Activated T-cell treated with anti-CD3 and anti-CD28 coated beads for 48 hours (primary cell): ENCODE results near the gene COL20A1.
A peak's percentile ranks its signal among the peaks of the same experiment; 100 is the strongest.

Experiments used
- DNase-seq: peaks from one replicate; pipeline ENCODE4 v3.0.0-alpha.2; 2020; ENCODE audit warnings: low read depth

Gene COL20A1

DNA sequence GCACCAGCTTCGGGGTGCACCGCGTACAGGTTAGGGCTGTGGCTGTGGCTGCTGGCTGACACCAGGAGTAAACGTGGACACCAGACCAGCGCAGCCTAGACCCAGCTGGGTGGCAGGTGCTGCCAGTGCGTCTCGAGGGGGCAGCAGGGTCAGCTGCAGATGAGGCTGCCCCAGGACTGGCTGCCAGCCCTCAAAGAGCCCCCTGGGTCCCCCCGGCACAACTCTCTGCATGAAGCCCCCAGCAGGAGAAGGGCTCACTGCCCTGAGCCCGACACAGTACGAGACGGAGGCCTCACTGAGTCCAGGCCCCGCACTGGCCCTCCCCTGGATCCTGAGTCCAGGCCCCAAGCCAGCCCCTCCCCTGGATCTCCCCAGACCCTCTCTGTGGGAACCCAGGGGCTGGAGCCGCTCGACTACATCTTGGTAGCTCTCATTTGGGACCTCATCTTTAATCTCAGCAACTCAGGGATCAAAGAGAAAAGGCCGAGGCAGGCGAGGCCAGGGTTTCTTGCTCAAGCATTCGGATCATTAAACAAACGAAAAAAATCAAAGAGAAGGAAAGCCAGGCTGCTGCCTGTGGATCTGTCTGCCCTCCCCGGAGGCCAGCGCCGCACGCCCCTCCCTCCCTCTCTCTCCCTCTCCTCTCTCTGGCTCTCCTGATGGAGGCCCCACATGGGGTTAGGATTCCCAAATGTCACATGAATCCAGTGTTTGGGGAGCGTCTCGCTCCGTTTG lies 31.8 kb upstream of the COL20A1 start:
- no peak for DNase-seq

DNA sequence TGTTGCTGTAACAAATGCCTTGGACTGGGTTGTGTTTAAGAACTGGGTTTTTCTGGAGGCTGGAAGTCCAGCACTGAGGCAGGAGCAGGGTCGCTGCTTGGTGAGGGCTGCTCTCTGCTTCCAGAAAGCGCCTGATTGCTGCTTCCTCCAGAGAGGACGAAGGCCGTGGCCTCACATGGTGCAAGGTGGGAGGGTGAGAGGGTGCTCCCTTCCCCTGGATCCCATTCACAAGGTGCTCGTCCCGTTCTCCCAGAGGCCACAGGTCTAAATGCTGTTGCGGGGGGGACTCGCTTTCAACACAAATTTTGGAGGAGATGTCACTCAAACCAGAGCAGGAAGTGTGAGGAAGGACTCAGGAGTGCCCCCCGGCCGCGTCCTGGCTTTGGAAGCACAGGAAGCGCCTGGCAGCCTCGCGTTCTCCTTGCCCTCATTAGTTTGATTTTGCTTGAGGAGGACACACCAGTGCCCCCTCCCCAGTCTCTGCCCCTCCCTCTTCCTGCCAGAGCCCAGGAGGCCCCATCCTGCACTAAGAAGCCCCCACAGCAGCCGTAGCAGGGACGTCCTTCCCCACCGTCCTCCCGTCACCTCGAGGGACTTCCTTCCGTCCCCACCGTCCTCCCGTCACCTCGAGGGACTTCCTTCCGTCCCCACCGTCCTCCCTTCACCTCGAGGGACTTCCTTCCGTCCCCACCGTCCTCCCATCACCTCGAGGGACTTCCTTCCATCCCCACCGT lies 31.0 kb upstream of the COL20A1 start:
- no peak for DNase-seq

DNA sequence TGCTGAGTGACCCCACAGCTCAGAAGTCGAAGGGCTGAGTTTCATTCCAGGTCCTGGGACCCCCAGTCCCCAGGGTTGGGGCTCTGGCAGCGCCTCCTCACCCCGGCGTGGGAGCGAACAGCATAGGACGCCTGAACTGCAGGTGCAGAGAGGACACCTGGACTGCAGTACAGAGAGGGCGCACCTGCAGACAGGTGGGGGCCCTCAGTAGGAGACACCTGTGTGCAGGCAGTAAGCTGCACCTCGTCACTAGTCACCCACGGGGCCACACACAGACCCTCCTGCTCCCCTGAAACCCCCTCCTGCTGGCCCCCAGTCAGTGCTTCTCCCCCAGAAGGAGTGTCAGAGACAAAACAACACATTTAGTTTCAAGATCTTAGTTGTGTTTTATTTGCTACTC lies 30.1 kb upstream of the COL20A1 start:
- DNase-seq, result no peak

DNA sequence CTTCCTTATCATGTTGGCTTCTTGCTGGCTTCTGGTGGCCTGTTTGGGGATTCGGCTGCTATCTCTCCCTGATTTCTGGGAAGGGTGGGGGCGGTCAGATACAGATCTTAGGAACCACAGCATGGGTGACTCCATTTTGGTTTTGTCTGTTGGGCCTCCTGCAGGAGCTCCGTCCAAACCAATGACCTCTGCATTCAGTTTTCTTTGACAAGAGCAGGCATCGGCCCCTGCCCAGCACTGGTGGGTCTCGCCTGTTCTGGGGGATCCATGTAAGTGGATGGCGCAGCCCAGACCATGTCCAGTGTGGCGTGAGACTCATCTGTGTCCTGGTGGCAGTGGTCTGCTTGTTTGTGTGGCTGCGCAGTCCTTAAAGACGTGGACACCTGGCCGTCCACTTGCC lies 29.0 kb upstream of the COL20A1 start:
- no peak for DNase-seq

DNA sequence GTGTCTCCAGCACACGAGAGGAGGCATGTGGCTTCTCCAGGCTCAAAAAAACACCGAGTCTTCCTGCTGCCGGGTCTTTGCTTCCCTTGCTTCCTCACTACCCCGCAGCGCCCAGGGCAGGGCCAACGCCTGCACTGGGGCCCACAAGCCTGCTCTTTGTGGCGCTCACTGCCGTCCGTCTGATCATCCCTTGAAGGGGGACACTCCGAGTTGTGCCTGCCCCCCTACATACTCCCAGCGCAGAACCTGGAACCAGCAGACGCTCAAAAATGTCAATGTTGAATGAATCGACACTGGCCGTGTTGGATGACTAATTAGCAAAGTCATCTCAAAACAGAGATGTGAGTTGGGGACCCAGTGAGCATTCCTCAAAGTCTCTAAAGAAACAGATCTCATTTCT lies 28.5 kb upstream of the COL20A1 start:
- DNase-seq, result no peak

DNA sequence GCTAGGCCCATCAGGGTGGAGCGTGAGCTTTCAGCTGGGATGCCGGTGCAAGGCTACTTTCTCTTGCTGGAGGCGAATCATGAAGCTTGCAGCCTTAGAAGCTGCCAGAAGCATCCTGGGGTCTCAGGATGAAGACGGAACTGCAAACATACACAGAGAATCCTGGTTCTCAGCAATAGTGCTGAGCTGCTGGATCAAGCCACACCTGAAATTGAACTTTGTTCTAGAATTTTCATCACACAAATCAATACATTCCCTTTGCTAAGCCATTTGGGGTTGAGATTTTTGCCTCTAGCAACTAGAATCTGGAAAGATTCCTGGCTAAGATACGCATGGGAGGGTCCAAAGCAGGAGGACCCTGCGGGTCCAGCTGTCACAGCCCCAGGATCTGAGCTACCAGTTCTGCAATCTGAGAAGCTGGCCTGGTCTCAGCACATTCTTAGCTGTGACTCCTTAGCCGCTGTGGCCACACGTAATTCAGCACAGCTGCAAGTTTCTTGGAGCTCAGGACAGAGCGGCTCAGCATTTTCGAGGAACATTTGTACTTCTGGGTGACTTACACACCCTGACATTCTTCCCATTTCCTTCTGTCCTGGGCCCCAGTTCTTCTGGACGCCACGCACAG lies 27.0 kb upstream of the COL20A1 start:
- DNase-seq, result no peak

DNA sequence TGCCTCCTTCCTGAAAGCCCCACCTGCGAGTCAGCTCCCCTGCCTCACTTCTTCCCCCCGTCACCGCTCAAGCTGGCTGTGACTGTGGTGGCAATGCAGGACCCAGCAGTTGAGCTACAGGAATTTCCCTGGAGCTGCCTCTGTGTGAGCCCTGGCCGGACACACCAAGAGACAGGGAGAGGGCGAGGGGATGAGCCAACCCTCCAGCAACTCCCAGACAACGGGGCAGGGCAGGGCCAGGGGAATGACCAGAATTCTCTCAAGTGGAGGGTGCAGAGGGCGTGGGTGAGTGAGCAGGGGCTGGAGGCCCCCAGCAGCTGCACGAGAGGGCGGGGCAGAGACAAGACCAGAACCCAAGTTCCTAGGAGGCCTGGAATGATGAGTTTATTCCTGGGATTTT lies 25.3 kb upstream of the COL20A1 start:
- DNase-seq, result no peak

DNA sequence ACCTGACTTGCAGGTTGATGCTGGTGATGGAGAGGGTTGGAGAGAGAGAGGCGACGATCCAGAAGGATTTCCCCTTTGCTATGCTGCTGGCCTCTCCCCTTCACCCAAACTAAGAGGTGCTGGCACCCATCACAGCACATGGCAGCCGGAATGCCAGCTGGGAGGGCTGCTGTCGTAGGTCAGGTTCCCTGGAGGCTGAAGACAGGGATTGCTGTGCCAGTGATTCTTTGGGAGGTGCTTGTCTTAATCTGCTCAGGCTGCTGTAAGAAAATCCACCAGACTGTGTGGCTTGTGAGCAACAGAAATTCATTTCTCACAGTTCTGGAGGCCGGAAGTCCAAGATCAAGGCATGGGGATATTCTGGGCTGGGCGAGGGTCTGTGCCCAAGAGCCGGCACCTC lies 24.7 kb upstream of the COL20A1 start:
- no peak for DNase-seq

DNA sequence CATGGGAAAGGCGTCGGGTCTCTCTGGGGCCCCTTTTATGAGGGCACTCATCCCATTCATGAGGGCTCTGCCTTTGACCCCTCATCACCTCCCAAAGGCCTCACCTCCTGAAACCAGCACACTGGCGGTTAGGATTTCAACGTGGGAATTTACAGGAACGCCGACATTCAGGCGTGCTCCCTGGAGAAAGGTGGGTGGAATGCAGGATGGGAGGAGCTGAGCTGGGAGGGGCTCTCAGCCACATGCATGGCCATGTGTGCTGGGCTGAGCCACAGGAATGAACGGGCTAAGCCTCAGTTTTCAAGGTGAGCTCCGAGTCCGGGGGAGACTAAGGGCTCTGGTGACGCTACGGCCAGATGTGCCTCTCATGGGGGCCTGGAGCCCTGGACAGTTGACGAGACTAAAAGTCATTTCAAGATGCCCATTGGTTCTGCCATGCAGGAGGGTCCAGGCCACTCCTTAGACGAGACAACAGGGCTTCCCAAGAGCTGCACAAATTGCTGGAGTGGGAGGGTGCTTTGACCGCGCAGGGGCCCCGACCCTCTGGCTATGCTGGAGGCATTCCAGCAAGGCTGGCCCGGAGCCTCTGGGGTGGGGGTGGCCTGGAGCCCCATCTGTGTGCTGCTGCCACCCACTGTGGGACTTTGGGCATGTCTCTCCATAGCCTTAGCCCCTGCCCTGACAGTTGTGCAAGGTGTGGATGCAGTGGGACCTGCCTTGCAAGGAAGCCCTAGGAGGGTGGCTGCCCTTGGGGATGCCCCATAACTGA lies 24.1 kb upstream of the COL20A1 start:
- DNase-seq, result no peak

DNA sequence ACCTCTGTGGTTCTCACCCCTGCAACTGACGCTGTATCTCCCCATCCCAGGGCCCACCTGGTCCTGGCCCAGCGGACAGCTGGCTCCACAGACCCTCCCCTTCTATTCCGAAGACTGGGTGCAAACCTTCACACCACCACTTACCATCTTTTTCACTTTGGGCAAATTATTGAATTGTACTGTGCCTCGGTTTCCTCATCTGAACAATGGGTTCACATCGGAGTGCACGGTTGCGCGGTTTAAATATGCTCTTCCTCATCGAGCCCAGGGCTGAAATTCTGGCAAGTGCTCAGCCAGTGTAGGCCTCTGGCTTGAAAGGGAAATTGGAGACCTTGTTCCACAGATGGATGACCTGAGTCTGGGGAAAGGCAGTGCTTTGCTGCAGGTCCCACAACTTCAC lies 23.3 kb upstream of the COL20A1 start:
- DNase-seq, result no peak

DNA sequence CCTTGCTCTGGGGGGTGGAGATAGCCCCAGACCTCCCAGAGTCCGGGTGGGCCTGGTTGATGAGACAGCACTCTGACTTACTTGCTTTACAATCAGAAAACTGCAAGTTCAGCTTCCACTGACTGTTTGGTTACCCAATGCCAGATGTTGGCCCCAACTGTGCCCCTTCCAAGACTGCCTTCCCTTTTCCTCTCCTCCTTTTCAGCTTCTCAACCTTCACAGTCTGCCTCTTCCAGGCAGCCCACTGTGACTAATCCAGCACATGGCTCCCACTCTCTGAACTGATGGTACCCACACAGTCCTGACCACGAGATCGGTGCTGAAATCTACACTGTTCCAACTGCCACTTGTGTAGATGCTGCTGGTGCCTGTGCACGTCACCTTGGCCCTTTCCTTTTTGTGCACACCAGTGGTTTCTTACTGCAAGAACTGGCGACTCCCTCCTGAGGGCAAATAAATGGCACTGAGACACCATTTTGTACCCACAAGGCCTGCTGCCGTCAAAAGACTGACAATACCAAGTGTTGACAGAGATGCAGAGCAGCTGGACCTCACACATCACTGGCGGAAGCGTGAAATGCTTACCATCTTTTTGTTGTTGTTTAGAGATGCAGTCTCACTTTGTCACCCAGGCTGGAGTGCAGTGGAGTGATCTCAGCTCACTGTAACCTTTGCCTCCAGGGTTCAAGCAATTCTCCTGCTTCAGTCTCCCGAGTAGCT lies 22.2 kb upstream of the COL20A1 start:
- DNase-seq, result no peak

DNA sequence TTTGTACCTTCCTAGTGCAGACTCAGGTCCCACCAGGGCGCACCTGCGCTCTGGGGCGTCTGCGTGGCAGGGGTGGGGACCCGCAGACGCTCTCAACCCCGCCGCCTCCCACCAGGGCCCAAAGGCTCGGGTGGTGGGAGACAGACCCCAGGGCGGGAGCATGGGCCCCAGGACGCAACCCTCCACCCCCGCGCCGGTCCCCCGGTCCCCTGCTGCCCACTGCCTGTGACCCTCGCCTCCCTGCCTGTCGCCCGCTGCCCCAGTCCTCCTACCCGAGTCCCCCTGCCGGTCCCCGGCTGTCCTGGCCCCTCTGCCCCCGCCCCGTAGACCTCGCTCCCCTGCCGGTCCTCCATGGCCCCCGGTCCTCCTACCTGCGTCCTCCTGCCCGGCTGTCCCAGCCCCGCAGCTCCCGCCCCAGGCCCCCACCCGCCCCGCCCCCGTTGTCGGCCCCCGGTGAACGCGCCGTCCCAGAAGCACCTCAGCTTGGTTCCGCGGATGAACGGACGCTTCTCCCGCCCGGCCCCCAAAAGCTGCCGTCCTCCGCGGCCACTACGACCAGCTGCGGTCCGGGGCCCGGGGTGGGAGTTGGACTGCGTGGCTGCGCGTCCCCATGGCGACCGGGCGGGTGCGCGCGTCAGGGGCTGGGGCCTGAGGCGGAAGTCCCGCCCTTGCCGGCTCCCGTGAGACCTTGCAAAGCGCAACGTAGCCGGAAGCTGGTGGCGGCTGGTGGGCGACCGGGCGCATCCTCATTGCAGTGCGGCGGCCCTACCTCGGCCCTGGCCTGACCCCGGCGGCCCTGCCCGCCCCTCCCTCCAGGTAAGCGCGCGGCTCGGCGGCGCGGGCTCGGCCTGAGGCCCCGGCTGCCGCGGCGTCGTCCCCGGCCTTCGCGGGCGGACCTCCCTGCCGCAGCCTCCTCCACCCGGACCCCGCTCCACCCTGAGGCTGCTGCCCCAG lies 20.6 kb upstream of the COL20A1 start, which contains the start of gene ARFGAP1:
TSS of gene ARFGAP1 (plus strand) at position 709 of the 954 bp plus-strand sequence. CDS start 2,768 bp downstream, outside the sequence.
- peak; percentile 88 for DNase-seq

DNA sequence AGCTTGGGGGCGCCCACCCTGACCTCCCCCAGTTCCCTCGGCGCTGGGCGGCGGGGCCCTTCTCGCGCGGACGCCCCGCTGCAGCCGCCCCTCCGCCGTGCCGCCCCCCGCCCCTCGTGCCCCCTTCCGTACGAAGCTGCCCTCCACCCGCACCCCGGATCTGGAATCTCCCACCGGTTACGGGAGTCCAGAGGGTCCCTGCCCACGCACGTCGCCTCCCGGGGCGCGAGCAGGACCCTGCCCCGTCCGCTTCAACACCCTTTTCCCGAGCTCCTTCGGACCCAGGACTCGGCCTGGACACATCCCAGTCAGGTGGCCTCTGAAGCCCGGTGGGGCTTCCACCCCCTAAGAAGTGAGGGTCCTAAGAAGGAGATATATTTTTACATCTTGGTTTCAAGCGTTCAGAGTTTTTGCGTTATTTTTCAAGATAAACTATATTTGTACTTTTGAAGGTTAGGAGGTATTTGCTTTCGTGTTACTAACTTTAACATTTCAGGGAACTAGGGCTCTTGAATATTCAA lies 19.9 kb upstream of the COL20A1 start:
- DNase-seq, result no peak

DNA sequence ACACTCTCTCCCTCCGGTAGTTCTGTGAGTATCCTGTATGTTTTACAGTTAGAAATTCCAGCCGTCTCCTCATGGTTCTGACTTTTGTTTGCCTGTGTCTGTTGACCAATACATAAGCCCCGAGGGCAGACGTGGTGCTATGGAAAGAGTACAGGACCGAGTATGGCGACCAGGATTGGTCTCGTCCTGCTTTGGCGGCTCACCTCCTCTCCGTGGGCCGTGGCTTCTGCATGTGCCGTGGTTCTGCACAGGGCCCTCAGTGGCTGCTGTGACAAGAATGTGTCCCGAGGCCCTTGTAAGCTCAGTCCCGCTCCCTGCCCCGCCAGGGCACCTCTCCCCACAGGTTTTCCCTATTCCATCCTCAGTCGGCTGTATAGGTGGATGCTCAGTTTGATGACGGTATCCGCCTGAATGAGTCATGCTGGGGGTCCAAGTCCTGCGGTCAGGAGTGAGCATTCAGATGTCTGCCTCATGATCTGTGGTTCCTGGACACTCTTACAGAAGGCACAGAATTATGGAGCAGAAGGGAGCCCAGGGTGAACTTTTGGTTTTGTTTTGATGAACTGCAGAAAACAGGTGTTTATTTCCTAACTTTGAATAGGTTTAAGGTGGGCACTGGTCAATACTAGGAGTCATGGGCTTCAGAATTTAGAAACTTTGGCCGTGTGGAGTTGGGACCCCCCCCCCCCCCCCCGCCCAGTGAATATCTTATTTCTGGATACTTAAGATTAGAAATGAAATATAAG lies 19.2 kb upstream of the COL20A1 start:
- no peak for DNase-seq

DNA sequence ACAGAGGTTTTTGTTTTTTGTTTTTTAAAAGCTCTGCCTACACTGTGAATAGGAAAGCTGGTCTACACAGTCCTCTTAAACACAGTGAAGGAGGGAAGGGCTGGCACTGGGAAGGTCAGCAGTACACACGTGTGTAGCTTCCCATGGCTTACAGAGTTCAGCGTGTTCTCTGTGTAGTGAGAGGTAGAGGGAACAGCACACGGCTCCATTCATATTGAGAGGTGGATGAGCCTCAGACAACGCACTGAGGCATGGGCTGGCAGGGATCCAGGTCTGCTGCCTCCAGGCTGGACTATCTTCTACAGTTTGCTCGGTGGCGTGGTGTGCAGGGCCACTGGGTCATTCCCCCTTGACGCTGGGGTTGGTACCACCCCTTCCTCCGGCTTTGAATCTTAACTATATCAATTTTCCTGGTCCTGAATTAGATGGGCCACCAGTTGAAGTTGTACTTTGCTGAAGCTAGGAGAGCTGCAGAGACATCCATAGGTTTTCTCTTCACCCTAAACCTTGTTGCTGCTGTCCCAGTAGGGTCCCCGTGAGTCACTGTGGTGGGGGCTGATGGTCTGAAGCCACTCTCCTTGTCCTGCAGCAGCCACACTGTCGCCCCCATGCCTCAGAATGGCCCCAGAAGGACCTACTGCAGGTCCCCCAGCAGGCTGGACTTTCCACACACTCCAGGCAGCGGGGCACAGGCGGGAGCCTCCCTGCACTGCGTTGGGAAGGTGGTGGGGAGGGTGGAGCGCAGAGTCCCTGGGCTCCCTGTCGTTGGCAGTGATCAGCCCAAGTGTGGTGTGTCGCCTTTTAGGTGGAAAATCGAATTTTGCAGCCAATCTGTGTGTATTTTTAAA lies 18.4 kb upstream of the COL20A1 start:
- no peak for DNase-seq

DNA sequence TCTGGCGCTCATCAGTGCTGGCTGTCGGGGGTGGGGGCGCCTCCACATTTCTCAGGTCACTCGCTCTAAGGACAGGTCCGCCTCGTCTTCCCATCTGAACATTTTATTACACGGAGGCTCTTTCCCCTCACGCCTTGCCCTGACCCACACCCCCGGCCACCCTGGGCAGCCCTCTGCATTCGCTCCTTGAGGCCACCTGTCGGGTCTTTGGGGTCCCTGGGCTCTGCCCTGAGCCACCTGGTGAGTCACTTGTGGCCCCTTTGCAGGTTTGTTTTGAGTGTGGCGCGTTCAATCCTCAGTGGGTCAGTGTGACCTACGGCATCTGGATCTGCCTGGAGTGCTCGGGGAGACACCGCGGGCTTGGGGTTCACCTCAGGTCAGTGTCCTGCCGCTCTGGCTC lies 17.2 kb upstream of the COL20A1 start:
- DNase-seq, result no peak

DNA sequence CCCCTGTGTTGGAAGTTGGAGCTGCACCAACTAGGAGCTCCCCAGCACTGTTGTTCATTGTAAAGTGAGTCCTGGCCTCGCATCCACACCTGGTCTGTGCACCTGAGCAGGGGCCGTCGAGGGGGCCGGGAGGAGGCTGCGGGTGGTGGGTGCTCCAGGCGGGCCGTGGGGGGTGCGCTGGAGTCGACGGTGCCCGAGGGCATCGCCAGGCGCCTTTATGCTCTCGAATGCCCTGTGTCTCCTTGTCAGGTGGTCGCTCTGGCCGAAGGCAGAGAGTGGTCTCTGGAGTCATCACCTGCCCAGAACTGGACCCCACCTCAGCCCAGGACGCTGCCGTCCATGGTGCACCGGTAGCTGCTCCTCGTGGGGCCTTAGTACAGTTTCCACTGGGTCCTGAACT lies 16.0 kb upstream of the COL20A1 start:
- no peak for DNase-seq

DNA sequence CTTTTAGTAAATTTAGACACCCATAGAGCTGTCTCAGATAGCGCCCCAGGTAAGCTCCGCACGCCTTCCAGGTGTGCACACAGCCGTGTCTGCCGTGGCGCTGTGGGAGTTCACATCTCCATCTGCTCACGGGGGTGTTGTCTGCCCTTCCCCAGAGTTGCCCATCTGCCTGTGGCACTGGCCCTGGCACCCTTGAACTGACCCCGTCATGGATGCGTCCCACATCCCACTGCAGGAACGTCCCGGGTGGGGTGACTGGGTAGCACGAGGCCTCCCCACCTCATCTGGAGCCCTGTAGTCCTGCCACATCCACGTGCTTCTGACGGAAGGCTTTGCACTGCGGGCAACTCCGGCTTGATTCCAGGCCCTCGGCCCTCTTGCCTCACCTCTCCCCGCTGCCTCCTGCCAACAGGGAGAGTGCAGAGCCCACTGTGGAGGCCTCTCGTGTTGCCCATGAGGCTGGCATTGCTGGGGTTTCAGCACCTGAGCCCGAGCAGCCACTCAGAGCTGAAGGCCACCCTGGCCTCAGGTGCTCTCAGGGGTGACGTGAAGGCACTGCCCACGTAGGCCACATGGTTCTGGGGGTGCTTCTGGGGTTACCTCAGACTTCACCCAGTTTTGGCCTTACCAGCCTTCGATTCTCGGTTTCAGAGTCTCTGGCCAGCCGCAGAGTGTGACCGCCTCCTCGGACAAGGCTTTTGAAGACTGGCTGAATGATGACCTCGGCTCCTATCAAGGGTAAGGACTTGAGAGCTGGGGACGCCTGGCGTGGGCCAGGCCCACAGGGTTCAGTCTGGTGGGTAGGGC lies 15.3 kb upstream of the COL20A1 start:
- DNase-seq, result no peak
